HG03064 (cell line): Measurements from ENCODE around the gene PRDX4.
A peak's percentile ranks its signal among the peaks of the same experiment; 100 is the strongest.
"Not testable (repeated sequence)": the region's sequence is repeated elsewhere in the genome, so short reads cannot be mapped to it uniquely, and the experiment has no call there.

ENCODE experiments used
- ATAC-seq: cut with Tn5 transposase; IDR thresholded peaks from one replicate; pipeline ENCODE4 v1.9.1; 2021; ENCODE audit warnings: low read depth; ENCODE audit not compliant: unreplicated experiment

Gene PRDX4

GRCh38 chrX:23667239-23668177 lies at the start of gene PRDX4:
PRDX4 (plus strand) TSS chrX:23667493; CDS start chrX:23667571, 78 bp downstream.
- ATAC-seq, result peak; percentile 56

GRCh38 chrX:23621621-23622265 lies 45.5 kb upstream of the PRDX4 start:
- no peak for ATAC-seq

GRCh38 chrX:23623797-23624196 lies 43.5 kb upstream of the PRDX4 start:
- no peak for ATAC-seq

GRCh38 chrX:23626651-23627050 lies 40.6 kb upstream of the PRDX4 start:
- no peak for ATAC-seq

GRCh38 chrX:23628131-23628530 lies 39.2 kb upstream of the PRDX4 start:
- no peak for ATAC-seq

- ATAC-seq, result no peak
These were observed 36.2 kb upstream of the PRDX4 start for GRCh38 chrX:23631136-23631535.

- no peak for ATAC-seq
These were observed 33.3 kb upstream of the PRDX4 start for GRCh38 chrX:23633834-23634580.

- no peak for ATAC-seq
These were observed 30.1 kb upstream of the PRDX4 start for GRCh38 chrX:23637187-23637586.

GRCh38 chrX:23643020-23643419 lies 24.3 kb upstream of the PRDX4 start:
- no peak for ATAC-seq

- ATAC-seq, result no peak
These were observed 22.5 kb upstream of the PRDX4 start for GRCh38 chrX:23644744-23645143.

GRCh38 chrX:23656091-23656490 lies 11.2 kb upstream of the PRDX4 start:
- no peak for ATAC-seq

GRCh38 chrX:23656684-23657083 lies 10.6 kb upstream of the PRDX4 start:
- ATAC-seq, result no peak

- ATAC-seq, result no peak
These were observed 8.0 kb upstream of the PRDX4 start for GRCh38 chrX:23659339-23659738.

- ATAC-seq, result not testable (repeated sequence)
These were observed 7.1 kb upstream of the PRDX4 start for GRCh38 chrX:23660083-23660765.

- no peak for ATAC-seq
These were observed 6.5 kb upstream of the PRDX4 start for GRCh38 chrX:23660766-23661132.

- no peak for ATAC-seq
These were observed 5.6 kb upstream of the PRDX4 start for GRCh38 chrX:23661671-23662070.

GRCh38 chrX:23662187-23662586 lies 5.1 kb upstream of the PRDX4 start:
- ATAC-seq, result peak; percentile 54

- no peak for ATAC-seq
These were observed 4.4 kb upstream of the PRDX4 start for GRCh38 chrX:23662853-23663252.

GRCh38 chrX:23664496-23664895 lies 2.8 kb upstream of the PRDX4 start:
- ATAC-seq, result no peak

GRCh38 chrX:23666282-23666681 lies 1.0 kb upstream of the PRDX4 start:
- no peak for ATAC-seq

- peak; percentile 48 for ATAC-seq
These were observed 1.0 kb downstream of the PRDX4 start for GRCh38 chrX:23668335-23668734.
